IPS-NIHi11 (cell line): Measurements from ENCODE around the gene DGUOK.

Experiments used
- DNase-seq: peaks from one replicate; pipeline ENCODE4 v3.0.0; 2012; ENCODE audit warnings: mixed read lengths, low spot score

Gene DGUOK

DNA sequence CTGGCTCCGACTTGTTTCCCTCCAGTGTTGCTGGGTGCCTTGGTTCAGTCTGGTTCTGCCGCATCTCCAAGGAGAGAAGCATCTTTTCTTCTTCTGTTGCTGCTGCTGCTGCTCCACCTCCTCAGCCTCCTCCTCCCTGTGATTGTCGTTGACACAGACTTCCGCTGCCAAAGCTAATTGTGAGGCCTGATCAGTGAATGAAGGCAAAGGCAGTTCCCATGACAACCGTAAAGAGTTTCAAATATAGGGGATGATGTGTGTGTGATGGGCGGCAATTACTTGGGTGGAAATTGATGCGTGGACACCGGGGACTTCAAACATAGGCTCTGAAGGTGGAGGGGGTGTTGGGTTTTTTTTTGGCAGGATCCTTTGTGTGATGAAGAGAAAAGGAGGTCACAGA, 71.8 kb downstream of the DGUOK start:
- no peak for DNase-seq

DNA sequence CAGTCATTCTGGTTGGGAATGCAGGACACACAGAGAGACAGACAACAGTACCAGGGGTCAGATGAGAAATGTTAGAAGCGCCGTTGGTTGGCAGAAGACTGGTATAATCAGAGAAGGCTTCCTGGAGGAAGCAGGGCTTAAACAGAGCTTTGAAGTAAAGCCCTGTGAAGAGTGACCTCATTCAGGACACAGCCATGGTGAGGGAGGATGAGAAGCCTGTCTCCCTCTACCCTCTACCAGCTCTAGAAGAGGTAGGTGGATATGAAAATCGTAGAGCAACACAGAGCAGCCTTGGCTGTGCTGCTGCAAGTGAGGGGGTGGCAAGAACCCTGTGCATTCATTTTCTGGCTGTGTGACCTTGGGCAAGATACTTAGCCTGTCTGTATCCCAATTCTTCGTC, 72.3 kb downstream of the DGUOK start:
- DNase-seq: no peak

DNA sequence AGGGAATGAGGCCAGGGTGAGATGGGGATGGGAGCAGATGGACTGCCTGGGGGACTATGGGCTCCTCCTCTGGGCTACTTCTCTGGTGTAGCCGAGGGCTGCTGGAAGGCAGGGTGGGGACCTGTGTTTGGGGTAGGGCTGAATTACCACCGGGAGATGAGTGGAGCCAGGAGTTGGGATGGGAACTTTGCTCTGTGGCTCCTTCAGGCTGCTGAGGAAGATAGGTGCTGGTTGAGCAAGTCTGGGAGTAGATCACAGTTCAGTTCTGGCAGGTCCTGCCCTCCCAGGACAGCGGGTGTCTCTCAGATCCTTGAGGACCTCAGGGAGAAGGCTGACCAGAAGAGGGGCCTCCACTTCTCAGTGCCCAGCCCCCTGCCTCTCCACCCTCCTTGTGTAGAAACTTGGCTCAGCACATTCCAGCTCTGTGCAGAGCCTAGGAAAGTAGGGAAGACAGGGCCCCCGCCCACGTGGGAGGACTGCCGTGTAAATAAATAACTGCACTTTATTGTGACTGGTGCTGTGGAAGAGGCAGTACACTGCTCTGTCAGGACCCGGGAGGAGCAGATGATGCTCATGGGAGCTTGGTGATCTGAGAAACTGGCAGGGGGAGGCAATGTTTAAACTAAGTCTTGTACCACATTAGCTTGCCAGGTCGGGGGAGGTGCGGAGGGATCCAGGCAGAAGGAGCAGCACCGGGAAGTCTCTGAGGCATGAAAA, 73.4 kb downstream of the DGUOK start:
- DNase-seq: no peak

DNA sequence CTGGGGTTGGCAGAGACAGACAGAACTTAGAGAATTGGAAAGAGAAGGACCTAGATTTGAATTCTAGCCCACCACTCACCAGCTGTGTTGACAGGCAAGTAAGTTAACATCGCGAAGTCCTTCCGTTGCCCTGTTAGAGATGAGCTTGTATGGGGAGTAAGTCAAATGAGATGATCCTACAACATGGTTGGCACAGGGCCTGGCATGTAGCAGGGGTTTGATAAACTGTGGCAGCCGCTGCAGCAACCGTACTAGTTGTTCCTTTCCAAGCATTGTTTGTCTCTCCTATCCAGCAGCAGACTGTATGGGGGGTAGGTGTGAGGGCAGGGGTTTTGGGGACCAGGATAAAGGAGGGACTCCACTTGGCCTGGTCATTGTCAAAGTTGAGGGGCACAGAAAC, 74.0 kb downstream of the DGUOK start:
- DNase-seq: no peak

DNA sequence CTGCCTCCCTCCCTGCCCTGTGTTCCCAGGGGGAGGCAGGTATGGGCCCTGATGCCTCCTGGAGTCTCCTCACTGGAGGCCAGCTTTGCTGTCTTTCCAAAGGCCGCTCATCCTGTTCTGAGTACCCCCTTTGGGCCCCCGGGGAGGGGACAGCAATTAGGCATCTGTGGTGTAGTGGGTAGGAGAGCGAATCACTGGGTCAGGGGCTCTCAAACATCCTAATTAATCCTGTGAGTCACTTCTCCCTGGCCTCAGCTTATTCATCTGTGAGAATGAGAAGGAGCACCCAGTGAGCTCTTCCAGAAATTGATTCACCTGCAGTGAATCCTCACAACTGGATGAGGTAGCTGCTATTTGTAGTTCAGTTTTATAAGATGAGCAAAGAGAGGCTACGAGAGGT, 74.4 kb downstream of the DGUOK start:
- no peak for DNase-seq

DNA sequence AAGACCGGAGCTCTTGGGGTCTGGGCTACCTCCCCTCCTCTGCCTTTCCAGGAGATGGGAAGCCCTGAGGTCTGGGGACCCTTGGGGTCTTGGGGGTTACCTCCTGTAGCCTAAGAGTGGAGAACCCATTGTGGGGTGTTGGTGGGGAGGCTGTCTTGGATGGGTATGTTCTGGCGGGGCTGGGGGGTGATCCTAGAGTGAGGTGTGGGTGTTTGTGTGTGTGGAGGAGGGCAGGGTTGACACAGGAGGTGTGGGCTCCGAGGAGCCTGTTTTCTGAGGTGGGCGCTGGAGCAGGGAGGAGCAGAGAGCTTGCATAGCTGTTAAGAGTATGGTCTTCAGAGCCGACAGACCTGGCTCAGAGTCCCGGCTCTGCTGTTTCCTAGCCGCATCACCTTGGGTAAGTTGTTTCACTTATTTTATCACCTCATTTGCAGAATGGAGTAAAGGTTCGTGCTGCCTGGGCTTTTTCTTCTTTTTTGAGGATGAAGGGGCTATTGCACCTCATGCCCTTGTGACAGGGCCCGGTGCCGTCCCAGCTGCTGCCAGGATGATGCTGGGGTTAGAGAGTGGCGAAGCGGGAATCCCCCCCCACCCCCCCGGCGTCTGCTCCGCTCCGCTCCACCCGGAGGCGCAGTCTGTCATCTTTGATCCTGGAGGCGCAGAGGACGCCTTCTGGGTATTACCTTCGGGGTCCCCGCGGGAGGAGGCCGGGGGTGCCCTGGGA, 75.3 kb downstream of the DGUOK start:
- DNase-seq: no peak

DNA sequence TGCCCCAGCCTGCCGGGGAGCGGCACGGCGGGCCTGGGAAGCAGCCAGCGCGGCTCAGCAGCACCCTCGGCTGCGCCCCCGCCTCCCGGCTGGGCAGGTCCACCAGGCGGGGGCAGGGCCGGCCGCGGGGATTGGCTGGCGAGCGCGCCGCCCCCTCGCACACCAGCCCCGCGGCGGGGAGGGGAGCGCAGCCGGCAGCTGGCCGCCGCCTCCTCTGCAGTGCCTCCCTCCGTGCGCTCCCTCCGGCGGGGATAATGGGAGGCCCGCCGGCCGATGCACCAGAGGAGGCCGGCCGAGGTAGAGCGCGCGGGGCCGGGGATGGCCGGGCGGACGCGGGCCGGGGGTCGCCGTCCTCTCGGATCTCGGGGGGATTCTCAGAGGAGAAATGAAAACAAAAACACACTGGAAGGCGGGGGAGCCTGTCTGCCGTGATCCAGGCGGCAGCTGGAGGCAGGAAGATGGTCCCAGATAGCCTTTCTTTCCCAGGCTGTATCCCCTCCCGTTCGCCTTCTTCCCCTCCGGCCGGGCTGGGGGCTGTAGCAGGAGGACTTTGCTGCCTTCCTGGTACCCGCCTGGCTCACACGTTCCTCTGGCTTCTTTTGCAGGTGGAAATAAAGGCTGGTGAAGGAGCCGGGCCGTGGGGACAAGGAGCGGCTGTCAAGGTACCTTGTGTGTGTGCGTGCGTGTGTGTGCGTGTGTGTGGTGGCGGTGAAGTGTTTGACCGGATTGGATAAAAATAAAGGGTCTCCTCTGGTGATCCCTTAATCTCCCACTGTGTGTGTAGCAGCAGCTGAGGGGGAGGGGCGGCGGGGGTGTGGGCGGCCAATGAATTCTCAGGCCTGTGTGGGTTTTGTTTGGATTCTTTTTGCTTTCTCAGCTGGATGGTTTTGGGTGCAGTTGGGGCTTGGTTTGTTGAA, 76.1 kb downstream of the DGUOK start:
- peak; percentile 97 for DNase-seq

DNA sequence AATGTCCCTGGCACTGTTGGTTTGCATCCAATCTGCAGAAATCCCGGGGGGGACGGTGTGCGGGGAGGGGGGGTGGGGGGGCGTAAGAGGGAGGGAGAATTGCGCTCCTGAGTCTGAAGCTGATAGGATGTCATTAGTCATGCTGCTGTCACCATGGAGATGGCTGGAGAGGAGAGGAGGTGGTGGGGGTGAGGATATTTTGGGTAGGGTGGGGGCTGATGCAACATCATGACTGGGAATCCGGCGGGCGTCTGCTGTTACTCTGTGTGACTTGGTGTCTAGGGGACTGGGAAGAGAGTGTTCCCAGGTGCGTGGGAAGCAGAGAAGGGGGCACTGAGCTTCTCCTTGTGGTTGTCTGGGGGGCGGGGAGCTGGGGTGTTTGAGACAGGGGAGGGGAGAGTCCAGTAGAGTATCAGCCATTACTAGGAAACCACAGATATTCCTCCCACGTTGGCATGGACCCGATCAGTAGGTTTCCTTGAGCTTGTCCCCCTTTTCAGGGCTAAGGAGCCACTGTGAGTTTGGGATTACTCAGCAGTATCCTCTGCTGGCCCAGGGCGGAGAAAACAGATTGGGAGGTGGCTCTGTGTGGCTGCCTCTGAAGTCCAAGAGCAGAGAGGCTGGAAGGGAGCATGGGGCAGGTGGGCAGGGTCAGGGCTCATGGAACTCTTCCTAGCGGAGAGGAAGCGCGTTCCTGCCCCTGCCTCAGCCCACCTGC, 77.0 kb downstream of the DGUOK start:
- no peak for DNase-seq

DNA sequence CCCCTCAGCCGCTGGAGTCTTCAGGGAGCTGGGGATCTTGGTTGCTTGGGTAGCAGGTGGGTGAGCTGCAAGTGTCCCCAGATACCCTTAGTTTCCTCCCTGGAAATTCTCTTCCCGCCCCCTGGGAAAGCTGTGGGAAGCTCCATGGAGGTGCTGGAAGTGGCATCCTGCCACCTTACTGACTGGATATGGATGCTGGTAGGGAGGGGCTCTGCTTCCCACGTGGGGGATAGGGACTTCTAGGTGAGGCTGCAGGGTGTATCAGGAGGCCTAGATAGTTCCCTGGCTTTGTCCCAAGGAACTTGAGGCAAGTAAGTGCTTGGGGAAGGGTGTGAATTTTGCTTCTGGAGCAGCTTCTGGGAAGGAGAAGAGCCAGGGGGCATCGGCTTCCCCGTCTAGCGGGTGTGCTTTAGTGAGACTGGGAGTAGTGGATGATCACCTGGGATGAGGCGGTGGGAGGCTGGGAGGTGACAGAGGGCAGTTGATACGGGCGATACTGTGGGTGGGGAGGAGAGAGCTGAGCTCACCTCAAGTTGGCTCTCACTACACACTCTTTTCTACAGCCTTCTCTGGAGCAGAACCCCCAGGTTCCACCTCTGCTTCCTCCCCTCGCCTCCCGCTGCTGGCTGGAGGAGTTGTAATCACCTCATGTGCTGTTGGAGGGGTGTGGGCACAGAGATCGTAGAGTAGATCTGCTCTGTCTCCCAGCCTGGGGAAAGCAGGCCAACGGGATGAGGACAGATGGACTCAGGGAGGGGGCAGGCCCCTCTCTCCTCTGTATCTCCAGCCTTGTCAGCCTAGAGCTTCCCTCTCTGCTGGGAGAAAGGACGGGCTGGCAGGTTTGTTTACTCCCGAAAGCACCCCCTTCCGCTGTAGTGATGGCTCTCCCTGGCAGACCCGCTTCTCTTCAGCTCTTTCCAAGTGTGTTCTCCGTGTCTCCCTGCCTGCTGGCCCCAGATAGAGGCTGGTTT, 77.8 kb downstream of the DGUOK start:
- DNase-seq: no peak

DNA sequence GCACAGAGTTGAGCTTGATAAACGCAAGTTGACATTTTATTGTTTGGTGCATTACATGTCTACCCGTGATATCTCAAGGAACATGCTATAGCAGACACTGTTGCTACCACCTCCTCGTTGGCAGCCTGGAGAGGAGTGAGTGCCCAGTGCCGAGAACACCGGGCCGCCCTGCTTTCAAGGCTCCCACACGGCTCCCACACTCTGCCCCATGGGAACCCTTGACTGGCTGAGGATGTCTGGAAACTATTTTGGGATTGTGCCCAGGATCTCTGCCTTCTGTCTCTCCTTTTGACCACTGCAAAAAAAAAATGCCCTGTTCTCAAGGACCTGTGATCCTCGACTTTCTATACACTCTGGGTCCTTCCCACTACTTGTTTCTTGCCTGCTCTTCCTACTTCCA, 79.1 kb downstream of the DGUOK start:
- no peak for DNase-seq

DNA sequence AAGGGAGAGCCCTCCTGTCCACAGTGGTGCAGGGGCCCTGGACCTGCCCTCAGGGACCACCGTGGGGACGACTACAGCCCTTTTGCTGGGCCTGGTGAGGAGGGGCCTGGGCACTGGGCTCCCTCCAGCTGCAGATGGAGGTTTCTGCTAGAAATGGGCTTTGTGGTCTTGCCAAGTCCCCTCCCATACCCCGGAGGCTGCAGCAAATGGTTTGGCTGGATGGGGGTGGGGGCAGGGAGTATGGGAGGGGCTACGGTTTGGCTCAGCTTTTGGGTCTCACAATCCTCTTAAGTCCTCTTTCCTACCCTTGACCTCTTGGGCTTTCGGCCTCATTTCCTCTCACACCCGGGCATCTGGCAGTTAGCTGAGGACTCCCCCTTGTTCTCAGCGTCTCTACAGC, 79.8 kb downstream of the DGUOK start:
- no peak for DNase-seq

DNA sequence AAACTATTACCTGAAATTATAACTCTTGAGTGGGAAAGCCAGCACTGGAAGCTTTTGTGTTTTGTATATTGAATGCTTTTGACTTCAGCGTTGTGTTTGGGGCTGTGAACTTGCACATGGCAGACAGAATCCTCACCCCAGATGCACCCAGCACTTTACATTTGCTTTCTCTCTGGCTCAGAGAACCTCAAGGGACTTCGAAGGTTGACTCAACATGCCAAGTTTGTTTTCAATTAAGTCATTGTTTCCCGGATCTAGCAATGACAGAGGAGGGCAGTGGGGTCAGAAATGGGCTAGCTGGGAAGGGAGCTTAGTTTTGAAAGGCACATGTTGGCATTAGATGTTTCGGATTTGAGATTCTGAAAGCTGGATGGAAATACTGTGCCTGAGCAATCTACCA, 80.4 kb downstream of the DGUOK start:
- no peak for DNase-seq

DNA sequence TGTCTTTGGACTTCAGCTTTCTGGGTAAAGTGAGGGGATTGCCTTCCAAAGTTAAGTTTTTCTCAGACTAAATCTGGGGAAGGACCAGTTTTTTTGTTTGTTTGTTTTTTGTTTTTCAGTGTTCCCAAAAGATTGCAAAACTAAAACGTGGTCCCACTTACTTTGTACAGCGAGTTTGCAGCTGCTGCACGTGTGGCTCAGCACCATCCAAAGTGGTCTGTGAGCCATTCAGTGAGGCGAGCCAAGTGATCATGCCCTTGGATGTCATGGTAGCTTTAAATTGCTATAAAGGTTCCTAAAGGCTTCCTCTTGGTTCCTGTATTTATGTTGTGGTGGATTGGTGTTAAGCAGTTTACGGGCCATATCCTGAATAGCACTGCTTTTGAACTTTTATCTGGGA, 81.0 kb downstream of the DGUOK start:
- DNase-seq: no peak
